ENCODE data around the gene HSPB3.
A peak's percentile ranks its signal among the peaks of the same experiment; 100 is the strongest.
"Not testable (repeated sequence)": the region's sequence is repeated elsewhere in the genome, so short reads cannot be mapped to it uniquely, and the experiment has no call there.

Gene HSPB3, protein sequence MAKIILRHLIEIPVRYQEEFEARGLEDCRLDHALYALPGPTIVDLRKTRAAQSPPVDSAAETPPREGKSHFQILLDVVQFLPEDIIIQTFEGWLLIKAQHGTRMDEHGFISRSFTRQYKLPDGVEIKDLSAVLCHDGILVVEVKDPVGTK

DNA sequence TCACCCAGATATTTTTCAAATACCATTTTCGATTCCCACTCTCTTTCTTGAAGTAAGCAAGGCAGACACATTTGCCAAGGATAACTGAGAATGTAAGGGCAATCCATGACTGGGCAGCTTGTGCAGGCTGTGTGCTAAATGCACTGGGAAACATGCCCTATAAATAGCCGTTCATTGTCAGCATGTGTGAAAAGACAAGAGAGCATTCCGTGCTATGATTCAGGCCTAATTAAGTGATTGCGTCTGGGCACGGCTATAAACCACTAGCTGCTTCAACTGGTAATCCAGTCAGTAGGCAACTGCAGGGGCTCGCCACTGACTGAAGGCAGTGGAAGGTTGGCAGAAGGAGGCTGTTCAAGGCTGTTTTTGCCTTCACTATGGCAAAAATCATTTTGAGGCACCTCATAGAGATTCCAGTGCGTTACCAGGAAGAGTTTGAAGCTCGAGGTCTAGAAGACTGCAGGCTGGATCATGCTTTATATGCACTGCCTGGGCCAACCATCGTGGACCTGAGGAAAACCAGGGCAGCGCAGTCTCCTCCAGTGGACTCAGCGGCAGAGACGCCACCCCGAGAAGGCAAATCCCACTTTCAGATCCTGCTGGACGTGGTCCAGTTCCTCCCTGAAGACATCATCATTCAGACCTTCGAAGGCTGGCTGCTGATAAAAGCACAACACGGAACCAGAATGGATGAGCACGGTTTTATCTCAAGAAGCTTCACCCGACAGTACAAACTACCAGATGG is at the start of gene HSPB3:
Gene HSPB3 (plus strand): TSS at position 287 of the 745 bp plus-strand sequence. CDS start 91 bp downstream, at position 378.
- no peak for DNase-seq

DNA sequence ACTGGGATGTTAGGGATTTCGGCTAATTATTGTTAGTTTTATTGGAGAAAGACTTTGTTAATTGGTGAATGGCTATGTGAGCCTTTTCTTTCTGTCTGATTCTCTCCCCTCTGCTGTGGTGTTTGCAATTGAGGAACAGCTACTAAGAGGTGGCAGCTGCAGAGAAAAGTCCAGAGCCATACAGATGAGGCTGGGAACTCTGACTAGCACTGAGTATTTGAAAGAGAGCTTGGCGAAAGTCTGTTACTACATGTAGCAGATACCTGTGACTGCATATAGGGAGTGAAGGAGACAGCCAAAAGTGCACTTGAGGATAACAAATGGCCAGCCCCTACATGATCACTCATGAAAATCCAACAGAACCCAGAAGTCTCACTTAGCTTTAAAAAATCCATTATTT is 44.3 kb upstream of the HSPB3 start:
- DNase-seq = no peak

DNA sequence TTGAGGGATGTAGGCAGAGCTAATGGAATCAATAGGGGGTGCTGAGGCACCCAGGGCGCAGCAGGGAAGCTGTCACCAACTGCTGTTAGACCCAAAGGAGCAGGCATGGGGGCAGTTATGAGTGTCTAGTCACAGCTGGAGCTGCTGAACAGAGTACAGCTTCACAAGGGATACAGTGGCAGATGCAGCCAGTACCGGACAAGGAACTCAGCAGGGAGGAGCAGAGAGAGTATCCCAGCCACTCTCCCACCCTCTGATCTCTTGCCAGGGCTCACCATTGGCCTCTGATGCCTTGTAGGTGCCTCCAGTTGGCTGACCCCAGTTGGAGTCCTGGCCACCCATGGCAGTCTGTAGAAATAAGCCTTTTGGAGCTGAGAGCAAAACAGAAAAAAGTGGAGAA is 42.6 kb upstream of the HSPB3 start:
- DNase-seq = no peak

DNA sequence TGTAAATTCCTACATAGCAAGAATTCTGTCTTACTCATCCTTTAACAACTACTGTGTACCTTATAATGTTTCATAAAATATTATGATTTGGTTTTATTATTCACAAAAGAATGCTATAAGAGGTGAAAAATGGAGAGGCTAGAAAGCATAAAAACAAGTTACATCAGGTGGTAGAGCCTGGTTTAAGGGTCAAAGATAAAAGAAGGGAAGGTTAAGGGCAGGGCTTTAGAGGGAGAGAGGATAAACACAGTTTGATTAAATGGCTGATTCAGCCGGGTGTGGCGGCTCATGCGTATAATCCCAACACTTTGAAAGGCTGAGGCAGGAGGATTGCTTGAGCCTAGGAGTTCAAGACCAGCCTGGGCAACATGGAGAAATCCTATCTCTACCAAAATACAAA is 40.4 kb upstream of the HSPB3 start:
- no peak for DNase-seq

DNA sequence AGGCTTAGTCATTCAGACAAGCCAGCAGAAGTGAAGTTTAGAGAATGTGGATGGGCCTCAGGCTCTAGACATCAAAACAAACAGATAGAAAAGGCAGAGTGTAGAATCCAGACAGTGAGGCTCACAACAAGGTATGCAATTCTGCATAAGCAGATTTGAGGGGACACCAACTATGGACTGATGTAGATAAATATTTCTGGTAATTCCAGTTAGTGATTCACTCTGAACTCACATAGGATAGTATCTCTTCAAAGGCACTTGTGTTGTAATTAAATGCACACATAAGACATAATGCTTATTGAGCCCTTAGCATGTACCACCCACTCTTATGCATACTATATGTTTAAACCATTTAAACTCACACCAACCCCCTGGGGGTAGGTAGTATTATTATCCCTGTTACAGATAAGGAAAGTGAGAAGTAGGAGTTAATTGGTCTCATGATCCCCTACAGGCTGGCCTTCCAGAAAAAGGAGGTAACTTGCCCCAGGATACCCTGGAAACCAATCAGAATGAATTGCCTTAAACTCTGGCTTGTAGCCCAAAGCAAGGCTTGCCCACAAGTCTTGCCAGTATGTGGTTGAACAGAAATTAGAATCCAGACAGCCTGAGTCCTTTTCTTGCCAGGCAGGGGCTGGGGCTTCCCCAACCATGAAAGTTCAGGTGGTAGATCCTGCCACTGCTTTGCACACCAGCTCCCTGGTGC is 39.5 kb upstream of the HSPB3 start:
- no peak for DNase-seq

DNA sequence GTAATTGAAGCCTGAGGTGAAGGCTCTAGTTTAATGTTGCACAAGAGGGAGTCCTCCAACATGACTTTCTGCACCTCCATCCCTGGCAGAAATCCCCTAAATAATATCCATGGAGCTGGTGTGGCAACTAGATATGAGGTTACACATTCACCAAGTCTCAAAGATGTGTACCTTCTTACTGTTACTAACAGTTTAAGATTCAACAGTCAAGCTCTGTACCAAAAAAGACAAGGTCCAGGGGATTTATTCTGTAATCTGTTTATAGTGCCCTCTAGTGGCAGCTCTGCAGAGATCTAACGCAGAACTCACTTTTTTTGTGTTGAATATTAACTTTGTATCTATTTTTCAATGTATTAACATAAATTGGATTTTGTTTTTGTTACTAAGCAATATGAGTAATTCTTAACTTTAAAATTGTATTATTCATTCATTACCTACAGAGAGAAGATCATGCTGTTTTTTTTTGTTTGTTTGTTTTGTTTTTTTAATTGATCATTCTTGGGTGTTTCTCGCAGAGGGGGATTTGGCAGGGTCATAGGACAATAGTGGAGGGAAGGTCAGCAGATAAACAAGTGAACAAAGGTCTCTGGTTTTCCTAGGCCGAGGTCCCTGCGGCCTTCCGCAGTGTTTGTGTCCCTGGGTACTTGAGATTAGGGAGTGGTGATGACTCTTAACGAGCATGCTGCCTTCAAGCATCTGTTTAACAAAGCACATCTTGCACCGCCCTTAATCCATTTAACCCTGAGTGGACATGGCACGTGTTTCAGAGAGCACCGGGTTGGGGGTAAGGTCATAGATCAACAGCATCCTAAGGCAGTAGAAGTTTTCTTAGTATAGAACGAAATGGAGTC is 35.7 kb upstream of the HSPB3 start:
- DNase-seq = peak; percentile 26

DNA sequence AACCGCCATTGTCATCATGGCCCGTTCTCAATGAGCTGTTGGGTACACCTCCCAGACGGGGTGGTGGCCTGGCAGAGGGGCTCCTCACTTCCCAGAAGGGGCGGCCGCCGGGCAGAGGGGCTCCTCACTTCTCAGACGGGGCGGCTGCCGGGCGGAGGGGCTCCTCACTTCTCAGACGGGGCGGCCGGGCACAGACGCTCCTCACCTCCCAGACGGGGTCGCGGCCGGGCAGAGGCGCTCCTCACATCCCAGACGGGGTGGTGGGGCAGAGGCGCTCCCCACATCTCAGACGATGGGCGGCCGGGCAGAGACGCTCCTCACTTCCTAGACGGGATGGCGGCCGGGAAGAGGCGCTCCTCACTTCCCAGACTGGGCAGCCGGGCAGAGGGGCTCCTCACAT is 35.0 kb upstream of the HSPB3 start:
- DNase-seq = not testable (repeated sequence)

DNA sequence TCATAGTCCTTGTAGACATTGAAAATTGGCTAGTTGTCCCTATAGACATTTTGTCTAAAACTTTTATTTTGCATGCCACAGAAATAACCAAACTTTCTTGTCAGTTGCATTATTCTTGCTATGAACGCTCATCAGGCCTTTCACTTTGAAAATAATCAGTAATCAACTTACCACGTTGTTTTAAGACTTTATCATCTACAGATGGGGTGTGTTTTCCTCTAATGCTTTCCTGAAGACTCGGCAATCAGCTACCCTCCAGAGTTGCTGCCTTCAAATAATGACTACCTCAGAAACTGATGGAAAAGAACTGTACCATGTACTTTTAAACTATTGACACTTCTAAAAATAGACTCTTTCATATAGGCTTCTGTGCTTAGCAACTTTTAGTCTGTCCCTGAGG is 33.5 kb upstream of the HSPB3 start:
- no peak for DNase-seq

DNA sequence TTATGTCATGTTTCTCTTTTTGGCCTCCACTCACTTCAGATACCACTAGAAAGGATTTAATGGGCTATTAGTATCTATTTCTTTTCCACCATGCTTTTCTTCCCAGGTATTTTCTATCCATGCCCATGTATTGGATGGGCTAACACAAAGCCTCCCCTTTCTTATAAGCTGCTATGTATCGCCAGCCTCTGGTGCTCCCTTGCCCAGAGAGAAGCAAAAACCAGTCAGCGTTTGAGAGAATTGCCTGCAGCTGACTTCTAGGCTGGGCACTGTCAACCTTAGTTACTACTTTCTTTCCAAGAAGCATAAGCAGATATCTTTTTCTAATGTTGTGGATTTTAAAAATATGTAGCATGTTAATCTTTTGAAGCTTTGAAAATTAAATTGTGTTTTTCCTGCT is 30.2 kb upstream of the HSPB3 start:
- no peak for DNase-seq

DNA sequence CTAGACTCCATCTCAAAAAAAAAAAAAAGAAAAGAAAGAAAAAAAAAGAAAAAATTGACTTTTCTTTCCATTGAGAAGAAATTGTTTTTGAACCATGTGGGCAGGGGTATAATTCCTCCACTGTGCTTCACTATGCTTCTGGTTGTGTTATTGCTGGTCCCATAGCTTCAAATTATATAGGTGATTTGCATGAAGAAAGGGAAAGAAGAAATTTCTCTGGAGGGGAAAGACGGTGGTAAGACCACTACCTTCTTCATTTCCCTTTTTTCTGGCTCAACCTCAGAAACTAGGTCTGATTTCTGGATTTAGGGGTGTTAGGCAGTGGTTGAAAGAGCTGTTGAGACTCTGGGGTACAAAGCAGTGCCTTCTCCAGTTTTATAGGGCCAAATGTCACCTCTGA is 29.3 kb upstream of the HSPB3 start:
- DNase-seq = no peak

DNA sequence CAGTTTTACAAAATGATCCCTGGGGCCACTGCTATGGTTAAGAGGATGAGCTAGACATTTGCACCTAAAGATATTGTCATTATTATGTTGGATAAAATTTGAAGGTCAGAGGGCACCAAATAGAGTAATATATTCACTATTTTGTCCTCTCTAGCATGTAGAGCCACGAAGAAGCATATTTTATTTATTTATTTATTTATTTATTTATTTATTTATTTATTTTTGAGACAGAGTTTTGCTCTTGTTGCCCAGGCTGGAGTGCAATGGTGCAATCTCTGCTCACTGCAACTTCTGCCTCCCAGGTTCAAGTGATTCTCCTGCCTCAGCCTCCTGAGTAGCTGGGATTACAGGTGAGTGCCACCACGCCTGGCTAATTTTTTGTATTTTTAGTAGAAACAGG is 20.8 kb upstream of the HSPB3 start:
- DNase-seq = not testable (repeated sequence)

DNA sequence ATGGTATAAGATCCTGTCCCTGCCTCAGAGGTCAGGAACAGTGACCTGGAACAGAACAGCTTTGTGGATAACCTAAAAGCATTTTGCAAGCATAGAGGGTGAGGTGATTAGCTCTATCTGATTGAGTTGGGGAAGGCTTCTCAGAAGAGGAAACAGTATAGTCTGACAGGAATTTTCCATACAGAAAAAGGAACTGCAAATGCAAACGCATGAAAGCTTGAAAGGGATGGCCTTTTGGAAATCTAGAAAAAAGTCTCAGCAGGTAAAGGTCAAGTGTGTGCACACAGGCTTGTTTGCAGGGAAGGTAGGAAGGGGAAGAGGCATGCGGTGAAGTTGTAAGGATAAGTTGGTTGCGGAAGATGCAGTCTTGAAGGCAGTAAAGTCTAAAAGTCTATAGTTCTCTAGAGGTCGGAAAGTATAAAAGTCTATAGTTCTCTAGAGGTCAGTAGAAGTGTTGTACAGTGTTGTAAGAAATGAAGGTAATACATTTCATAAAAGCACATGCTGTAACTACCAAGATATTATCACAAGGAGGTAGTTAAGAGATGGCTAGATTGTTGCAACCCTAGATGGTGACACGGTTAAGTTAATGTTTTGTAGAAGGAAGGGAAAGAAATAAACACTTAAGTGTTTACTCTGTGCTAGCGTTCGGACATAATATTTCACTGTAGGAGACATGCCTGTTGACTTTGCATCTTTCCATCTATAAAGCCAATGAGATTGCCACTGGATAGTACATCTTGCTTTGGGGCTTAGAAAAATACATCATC is 16.7 kb upstream of the HSPB3 start:
- no peak for DNase-seq

DNA sequence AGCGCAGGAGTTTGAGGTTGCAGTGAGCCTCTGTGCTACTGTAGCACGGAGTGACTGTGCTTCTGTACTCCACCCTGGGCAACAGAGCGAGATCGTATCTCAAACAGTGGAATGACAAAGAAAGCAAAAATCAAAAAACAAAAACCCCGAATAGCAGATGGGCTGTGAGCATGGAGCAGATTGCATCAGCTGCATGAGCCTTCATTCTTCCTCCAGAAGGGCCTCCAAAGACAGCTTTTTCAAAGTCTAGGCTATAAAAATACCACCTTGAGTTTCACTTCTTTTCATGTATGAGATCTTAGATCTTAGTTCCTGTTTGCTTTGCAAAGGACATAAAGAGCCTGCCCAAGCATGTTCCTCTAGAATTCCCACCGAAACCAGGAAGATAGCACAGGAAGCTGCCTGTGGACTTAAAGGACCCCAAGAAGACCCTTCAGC is 15.0 kb upstream of the HSPB3 start:
- DNase-seq = no peak

DNA sequence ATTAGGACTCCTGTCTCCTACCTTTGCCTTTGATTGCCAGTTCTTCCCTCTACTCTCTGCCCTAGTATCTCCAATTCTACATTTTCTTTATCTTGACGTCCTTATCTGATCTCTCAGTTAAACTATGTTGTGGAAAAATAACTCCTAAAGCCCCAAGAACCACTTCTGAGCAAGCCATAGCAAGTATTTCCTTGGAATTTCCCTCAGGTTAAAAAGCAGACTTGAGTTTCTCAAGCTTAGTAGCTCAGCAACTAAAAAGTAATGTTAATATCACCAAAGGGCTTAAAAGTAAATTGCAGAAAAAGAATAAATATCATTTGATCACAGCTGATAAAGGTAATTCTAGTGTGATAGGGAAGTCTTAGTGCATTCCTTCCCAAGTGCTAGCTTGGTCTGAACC is 13.2 kb upstream of the HSPB3 start:
- no peak for DNase-seq

DNA sequence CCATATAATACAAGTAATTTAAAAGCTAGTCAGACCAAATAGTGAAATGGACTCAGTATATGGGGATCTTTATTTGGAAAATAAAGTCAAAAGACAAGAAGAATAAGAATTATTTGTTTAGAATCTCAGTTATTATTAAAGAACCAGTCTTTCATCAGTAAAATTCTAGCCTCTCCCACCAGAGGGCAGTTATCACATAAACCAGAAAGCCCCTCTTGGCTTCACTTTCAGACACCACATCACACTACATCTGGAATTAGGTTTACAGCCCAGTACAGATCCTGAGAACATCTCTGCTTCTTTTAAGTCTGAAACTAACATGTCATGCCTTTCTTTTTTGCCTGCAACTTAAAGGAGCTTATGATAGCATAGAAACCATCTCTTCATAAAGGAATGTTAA is 12.2 kb upstream of the HSPB3 start:
- no peak for DNase-seq

DNA sequence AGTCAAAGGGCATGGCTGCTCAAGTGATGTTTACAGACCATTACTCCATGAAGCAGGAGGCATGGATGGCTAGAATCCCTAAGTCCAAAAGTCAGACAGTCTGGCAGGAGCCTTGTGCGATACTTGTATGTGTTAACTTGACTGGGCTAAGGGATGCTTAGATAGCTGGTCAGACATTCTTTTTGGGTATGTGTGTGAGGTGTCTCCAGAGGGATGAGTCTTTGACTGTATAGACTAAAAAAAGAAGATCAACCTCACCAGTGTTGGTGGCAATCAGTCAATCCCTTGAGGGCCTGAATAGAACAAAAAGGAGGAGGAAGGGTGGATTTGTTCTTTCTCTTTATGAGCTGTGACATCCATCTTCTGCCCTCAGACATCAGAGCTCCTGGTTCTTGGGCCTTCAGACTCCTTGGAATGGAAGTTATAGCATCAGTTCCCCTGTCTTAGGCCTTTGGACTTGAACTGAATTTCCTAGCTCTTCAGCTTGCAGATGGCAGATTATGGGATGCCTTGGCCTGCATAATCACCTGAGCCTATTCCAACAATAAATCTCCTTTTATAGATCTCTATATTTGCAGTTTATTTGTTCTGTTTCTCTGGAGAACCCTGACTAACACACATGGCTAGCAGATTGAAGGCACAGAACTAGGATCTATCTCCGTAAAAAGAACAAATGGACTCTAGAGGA is 9.7 kb upstream of the HSPB3 start:
- DNase-seq = no peak

DNA sequence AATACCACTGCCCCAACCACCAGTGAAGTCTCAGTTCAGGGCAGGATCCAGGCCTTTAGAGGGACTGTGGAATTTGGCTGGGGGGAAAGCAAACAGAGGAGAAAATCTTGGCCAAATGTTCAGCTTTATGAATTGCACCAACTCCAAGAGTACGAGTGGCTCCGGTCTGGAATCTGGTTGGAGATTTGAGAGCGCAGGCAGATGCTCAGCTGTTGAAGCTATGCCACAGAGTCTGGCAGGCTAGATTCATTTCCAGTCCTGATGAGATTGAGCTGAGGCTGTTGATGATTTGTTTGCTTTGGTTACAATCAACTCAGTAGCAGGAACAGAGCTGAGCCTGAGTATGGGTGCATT is 9.1 kb upstream of the HSPB3 start:
- no peak for DNase-seq

DNA sequence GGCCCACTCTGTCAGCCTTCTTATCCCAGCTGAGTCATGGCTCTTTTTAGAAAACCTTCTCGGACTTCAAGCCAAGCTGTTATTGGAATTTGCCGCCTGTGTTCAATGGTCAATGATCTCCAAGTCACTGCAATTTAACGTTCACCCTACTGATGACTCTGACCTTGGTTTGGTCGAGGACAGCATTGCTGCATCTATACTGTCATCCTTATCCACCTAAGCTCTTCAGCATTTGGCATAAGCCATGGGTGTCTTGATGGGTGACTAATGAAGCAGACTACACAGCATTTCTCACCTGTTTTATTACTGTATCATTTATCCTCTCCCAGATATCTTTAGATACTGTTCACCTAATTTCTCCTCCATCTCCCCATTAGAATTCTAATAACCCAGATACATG is 5.6 kb upstream of the HSPB3 start:
- DNase-seq = no peak

DNA sequence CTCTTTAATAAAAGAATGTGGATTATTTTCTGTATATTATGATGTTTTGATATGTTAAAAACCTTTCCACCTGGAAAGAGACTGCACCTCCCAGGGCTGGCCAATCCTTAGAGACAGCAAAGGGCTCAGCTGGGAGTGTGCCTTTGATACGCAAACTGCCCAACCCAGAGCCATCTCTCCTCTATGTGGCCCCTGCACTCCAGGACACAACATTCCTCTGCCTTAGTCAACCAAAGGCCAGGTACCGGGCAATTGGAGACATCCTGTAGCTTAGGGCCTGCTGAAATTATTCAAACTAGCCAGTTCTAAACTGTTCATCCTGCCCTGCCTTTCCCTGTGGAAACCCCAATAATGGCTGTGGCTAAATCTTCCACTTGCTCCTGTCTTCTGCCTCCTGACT is 5.0 kb upstream of the HSPB3 start:
- DNase-seq = no peak

DNA sequence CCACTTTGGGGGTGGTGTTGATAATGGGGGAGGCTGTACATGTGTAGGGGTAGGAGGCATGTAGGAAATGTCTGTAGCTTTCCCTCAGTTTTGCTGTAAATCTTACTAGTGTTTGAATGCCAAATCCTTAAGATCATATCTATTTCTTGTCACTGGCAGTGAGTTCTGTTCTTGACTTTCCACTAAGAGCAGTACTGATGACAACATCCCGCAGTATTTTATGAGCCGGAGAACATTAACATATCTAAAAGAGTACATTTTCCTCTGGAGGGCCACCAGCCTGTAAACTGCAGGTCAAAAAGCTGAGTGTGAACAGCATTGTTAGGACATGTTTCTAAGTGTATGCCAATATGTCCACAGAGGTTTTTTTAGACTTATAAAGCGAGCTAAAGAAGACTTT is 2.5 kb upstream of the HSPB3 start:
- DNase-seq = no peak

DNA sequence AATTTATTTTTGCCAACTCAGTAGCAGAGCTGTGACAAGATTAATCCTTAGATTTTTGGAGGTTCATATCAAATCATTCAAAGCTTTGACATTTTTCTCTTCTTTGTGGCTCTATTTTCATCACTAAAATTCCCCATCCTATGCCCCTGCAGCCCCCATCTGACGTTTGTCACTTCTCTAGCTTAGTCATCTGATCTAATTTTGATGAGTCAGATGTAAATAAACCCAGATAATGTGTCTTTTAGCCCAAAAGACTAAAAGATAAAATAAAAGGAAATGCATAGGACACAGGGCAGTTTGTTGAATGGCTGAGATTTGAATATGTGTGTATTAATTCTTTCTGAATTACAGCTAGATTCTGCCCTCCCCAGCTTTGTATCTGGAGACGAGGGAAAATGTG is 897 bp upstream of the HSPB3 start:
- no peak for DNase-seq
